NCI-H2227 (cell line): ENCODE measurements around the gene ADAM33.
A peak's percentile ranks its signal among the peaks of the same experiment; 100 is the strongest.

Experiments
- DNase-seq: peaks from one replicate; lab custom pipeline; 2025; ENCODE audit not compliant: unreplicated experiment; lab: John Stamatoyannopoulos, UW

ADAM33 gene

DNA sequence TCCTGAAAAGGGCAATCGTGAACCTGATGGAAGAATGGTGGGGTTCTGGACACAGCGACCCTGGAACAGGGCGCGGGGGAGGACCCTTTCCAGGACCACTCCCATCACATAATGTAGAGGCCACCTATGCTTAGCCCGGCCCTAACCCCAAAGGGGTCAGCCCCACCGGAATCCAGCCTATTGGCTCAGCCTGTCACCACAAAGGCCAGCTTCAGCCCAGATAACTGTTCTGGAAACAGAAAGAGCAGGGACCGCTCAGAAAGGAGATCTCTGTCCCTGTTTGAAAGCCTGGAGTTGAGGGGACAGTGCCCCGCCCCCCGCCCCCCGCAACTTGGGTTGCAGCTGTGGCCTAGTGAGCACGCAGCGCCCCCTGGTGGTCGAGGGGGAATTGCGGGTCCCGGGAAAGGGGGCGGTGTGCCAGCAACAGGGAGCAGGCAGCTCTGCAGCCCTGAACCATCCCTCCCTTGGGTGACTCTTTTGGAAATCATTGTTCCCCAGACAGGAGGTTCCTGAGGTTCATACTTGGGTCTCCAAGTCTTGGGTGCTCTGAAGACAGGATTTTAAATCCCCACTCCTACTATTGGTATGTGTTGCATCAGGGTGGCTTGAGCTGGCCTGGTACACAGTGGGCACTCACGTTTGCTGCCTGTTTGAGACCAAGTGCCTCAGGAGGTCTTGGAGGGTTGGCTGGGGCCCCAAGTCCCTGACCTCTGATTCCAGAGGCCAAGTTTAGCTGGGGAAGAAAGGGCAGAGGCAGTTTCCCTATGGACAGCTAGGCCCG lies 29.1 kb upstream of the ADAM33 start:
- peak; percentile 60 for DNase-seq

DNA sequence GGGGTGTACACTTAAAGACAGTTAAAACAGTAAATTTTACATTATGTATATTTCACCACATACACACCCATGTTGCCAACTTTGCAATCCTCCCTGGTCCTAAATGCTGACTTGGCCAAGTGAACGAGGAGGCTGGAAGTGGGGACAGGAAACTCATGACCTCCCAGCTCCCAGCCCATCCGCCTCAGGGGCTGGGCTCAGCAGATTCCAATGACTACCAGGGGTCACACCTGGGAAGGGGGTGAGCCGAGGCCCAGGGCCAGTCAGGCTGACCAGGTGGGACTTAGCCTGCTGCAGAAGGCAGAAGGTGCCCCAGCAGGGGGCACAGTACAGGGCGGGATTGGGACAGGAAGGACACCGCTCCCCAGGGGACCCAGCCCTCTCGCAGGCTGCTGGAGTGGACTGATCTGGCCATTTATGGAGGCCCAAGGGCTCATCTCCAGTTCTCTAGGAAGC lies 28.2 kb upstream of the ADAM33 start:
- DNase-seq, result no peak

DNA sequence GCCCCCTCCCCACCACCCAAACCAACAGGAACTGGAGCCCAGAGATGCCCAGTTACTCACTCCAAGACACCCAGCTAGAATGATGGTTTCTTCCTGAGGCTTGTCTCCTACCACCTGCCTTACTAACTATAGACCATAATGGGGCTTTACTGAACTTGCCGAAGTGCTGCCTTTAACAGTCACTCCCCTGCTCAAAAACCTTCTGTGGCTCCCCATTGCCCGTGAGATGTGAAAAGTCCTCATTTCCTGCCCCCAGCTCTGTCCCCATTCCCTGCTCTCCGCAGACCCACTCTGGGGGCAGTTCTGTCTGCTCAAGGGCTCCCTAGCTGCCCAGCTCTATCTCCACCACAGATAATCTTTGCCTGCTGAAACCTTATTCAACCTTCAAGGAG lies 25.7 kb upstream of the ADAM33 start:
- no peak for DNase-seq

DNA sequence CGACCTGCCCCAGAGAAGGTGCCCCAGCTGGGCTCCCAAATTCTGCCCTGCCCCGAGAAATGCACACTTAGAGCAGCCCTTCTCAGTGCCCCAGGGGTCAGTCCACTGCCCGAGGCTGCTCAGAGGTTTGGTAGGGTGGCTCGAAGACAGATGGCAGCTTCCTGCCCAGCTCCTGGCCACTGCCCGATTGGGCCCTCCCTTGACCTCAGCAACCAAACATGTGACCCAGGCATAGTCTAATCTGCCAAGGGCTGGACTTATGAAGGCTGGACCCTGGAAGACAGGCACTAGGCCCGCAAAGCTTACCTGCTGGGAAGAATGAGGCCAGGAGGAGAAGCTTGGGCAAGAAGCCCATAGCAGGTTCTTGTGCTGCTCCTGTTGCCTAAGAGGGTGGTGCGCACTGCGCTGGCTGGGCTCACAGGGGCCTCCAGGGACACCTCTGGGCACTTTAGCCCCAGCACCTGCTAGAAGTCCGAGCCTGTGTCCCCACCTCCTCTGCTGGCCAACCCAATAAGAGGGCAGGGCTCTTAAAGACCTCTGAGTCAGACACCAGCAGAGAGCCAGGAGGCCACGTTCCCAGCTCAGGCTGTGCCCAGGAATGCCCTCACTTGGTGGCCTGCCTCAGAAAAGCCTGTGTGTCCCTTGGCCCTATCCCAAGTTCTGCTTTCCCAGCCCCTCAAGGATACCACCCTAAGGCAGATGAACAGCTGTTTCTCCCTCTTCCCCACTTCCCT lies 25.1 kb upstream of the ADAM33 start:
- no peak for DNase-seq

DNA sequence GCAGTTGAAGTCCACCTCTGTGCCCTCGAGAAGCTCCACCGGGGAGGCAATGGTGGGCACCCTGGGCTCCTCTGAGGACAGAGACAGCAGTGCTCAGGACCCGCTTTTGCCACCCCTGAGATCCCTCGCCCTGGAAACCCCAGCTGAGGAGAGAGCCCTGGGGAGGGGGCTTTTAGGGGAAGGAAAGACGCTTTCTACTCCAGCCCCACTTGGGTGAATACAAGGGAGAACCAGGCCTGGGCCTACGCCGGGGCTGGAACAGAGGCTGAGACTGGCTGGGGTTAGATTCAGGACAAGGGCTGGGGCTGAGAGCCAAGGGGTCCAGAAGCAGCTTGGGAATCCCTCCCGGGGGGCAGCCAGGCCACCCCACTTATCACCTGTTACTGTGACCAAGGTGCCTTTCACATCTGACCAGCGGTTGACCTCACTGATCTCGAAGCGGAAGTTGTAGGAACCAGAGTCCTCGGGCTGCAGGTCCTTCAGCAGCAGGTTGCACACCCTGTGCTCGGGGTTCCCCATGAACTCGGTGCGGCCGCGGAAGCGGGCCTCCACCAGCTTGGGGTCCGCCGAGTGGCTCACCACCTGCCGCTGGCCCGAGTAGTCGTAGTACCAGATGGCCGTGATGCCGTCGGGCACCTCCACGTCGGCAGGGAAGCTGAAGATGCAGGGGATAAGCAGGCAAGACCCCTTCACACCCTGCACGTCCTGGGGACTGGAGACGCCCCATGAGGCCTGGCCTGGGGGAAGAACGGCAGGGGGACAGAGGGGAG lies 24.3 kb upstream of the ADAM33 start:
- no peak for DNase-seq

DNA sequence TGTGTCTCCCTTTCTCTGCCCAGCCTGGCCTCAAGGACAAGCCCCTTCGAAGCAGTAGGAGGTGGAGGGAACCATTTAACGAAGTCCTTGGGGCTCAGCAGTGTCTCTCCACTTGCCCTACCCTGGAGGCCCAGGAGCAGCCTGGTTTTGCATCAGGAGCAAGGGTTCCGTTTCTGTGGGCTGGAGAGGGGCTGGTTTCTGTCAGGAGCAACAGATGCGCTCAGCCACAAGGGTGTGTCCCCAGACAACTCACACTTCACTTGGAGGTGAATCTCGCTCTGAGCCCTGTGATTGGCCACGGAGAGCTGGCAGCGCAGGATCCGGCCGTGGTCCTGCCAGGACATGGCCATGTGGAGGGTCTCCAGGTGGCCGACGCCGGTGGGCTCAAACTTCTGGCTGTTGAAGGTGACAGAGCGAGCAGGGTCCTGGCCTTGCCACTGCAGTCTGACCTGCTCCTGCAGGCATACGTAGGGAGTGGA lies 23.7 kb upstream of the ADAM33 start:
- DNase-seq, result no peak

DNA sequence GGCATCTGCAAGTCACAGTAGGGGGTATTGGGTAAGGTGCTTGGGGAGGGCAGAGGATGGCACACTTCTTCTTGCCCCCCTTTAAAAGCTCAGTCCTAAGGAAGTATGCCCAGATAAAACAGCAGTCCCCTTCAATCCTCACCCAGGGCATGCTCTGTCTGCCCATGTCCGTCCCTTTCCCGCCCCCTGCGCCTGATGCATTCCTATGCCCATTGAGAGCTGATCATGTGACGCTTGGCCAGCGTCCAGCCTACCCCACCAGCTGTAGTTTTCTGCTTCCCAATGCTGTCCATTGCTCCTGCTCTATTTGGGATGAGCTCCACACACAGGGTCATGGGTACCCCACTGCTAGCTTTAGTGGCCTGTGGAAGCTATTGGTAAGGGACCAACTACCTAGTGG lies 22.3 kb upstream of the ADAM33 start:
- no peak for DNase-seq

DNA sequence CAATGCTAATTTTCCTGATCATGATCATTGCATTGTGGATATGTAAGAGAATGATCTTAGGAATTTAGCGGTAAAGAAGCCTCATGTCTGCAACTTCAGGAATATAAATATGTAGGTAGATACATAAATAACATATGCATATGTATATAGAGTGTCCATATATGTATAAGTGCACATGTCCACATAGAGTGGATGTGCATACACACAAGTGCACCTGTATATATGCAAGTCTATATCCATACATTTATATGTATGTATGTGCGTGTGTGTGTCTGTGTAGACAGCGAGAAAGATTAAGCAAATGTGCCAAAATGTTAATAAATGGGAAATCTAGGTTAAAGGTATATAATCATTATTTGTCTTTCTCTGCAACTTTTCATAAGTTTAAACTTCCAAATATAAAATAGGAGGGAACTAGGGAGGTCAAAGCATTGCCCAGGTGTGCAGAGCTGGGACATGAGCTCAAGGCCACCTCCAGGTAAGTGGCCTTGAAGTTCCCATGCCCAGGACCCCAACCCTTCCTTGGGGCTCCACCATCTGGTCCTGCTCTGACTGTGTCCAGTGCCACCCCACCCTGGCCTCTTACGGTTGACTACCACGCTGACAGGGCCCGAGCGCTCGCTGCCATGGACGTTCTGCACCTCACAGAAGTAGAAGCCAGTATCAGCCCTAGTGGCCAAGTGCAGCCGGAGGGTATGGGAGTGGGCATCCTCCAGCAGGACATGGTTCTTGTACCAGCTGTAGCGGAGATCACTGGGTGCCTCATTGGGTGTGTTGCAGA lies 21.0 kb upstream of the ADAM33 start:
- DNase-seq, result no peak

DNA sequence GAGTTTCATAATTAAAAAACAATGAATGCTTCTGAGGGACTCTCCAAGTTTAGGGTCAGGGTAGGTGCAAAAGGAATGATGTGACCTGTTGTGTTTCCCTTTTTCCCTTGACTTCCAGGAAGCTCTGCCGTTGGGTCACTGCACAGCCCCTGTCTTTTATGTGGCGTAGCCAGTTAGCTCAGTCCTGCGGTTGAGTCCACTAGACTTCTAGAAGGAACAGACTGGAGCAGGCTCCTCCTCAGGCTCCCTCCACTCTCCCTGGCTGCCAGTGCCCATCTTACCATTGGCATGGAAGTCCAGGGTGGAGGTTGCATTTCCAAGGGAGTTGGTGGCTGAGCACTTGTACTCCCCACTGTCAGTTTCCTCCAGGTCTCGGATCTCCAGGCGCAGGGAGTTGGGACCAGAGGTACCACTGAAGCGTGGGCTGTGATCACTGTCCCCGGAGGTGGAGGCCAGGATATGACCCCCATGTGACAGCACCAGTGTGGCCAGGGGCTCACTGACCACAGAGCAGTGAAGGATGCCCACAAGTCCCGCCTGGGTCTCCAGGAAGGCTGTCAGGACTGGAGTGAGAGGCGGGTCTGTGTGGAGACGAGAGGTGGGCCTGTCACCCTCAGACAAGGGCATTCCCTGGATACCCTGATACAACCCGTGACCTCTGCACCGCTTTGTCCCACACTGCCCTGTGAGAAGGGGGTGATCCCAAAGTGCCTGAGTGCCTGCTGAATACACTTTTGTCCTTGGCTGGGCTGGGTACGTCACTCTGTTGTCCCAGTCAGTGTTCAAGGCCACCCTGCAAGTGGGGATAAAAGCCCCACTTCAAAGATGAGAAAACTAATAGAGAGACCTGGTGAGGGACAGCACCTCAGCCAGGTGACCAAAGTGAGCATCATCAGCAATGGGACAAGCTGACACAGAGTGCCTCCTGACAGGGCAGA lies 19.5 kb upstream of the ADAM33 start:
- no peak for DNase-seq

DNA sequence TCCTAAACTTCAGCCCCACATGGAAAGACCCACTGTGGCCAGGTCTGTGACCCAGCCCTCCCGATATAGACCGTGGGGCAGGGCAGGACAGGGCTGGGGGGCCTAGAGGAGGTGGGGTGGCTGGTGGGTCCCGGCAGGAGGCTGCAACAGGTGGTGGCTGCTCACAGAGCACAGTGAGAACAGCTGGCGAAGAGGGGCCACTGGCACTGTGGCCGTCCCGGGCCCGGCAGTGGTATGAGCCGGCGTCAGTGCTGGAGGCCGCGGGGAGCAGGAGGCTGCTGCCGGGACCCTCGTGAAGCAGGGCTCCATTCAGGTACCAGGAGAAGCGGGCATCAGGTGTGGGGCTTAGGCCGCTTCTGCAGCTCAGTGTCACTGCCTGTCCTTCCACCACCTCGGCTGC lies 17.2 kb upstream of the ADAM33 start:
- no peak for DNase-seq

DNA sequence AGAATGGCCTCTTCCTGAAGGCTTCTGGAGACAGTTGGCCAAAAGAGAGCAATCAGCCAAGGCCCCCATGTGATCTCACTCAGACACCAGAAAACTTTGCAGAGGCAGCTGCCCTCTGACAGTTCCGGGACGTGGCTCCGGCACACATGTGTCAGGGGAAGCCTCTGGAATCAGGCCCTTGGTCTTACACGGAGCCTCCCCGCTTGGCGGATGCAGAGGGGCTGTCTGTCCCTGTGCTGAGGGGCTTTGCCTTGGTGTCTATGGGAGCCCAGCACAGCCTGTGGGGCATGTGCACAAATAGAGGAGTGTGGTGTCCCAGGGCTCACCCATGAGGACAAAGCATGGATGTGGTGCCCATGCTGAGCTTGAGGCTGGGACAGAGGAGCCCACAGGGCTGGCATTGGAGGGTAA lies 16.8 kb upstream of the ADAM33 start:
- DNase-seq, result no peak

DNA sequence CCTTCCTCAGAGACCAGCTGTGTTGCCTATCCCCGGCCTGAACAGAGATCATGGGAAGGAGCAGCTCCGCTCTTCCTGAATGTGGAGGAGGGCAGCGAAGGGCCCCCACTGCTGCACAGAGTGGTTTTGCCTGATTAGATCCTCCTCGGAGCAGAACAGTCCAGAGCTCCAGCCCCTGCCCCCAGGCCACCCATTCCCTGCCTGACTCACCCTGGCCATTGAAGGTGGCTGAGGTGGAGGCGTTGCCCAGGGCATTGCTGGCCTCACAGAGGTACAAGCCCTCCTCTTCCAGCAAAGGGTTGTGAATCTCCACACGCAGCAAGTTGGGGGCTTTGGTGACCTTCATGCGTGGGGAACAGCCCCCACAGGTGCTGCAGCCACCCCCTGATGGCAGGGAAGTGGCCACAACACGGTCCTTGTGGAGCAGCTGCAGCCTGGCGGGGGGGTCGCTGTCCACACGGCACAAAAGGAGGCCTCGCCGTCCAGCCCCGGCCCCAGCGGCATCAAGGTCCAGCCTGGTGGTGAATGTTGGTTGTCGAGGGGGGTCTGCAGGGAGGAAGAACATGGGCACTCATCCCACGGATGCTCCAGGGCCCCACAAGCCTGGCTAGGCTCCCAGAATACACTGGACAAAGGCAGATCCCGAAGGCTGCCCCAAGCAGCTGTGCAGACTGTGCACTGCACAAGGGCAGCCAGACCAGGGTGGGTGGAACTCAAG lies 15.9 kb upstream of the ADAM33 start:
- no peak for DNase-seq

DNA sequence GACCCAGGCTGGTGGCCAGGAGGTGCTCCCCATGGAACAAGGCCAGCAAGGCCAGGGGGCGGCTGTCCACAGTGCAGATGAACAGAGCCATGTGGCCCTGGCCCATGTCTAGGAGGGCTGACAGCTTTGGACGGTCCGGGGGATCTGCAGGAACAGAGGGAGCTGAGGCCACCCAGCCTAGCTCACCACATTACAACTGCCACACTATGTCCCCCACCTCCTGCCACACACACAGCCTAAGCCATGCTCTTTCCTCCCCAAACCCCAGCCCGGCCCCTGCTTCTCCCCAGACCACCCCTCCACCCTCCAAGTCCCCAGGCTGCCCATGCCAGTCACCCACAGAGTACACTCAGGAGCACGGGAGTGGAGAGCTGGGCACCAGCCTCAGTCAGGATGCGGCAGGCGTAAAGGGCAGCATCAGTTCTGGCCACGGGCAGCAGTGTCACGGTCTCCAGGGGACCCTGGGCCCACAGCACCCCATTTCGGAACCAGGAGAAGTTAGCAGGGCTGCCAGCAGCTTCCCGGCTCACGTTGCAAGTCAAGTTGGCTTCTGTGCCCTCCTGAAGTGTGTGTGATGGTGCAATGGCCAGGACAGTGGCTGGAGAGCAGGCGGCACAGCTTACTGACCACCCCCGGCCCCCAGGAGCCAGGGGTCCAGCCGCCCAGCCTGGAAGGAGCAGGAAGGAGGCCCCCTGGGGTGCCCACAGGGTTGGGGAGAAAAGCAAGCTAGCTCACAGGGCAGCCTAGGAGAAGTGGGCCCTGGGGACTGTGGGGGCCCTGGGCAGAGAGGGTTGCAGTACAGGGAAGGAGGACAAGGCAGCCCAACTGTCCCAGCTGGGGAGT lies 15.2 kb upstream of the ADAM33 start:
- no peak for DNase-seq

DNA sequence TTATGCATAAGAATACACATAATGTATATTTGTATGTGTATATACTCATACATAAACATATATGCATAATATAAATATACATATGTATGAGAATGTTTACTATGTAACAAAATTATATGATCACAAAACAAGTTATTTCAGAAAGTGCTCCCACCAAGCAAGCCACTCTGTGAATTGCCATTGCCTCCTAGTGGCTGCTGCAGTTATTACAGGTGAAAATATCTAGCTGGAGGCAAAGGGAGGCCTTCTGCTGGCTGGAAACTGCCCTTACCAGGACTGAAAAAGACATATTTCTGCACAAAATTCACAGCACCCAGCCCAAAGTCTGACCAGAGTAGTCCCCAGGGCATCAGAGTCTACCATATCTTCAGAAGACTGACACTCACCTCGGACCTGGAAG lies 14.4 kb upstream of the ADAM33 start:
- DNase-seq, result no peak

DNA sequence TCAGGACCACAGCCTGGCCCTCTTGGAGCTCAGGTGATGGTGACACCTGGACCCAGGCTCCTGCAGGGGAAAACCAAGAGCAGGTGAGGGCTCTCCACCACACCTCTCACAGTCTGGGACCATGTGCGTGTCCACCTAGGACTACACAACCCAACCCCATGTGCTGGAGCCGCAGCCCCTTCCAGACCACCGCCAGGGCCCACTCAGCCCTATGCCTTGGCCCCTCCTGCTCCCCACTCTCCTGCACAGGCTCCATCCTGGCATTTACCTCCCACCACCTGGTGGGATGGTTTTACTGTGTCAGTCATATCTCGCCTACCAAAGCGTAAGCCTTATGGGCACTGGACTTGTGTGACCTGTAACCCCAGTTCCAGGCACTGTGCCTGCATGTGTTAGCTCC lies 13.1 kb upstream of the ADAM33 start:
- DNase-seq, result no peak

DNA sequence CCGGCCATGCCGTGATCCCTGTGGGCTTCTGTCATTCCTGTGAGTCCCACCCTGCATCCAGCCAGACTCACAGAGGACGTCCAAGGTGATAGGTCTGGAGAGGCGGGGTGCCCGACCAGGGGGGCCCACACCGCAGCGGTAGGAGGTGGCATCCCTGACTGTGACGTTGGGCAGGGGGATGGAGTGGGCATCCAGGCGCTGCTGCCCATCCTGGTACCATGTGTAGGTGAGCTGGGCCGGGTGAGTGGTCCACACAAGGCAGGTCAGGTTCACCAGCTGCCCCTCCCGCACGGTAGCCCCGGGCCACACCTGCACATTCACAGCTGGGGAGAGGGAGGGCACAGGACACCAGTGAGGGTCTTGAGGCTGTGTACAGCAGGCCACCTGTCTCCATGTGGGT lies 11.6 kb upstream of the ADAM33 start:
- no peak for DNase-seq

DNA sequence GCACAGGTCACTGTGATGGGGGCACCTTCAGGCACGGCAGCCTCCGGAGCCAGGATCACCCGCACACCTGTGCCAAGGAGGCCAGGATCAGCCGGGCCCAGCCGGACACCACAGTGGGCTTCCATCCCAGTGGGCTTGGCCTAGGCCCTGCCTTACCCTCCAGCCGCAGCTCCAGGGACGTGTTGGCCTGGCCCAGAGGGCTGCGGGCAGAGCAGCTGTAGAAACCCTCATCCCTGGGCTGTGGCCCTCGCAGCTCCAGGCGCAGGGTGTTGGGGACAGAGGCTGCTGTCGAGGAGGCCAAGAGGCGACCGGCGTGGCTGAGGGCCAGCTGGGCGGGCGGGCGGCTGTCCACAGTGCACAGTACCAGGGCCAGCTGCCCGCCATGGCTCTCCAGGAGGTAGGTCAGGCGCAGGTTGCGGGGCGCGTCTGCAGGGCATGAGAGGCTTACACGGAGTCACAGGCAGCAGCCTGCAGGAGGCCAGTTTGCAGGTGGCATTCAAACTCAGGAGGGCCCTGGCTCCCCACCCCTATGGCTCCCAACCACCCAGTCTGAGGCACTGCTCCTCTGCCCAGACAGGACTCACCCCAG lies 11.0 kb upstream of the ADAM33 start:
- DNase-seq, result no peak

DNA sequence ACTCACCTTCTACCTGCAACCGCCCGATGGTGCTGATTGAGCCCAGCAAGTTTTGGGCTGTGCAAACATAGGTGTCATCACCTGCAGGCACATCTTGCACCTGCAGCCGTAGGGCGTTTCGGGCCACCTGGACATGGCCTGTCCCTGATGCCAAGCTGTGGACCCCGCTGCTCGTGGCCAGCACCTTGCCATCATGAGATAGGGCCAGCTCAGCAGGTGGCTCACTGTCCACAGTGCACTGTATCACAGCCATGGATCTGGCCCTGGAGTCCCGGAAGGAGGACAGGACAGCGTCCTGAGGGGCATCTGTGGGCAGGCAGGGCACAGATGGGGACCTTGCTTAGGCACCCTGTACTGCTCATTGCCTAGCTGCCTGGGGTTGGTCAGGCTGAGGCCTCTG lies 10.1 kb upstream of the ADAM33 start:
- no peak for DNase-seq
